Duodenal mucosa (tissue), 2 donors: ENCODE data around the gene DTD1.
A peak's percentile ranks its signal among the peaks of the same experiment; 100 is the strongest.
"Not testable (repeated sequence)": the region's sequence is repeated elsewhere in the genome, so short reads cannot be mapped to it uniquely, and the experiment has no call there.

Source experiments
- H3K27ac ChIP-seq: one replicate; pipeline ENCODE4 v1.7.0; 2013; ENCODE audit warnings: low read depth, low read length
- H3K27me3 ChIP-seq, 2 donors: one replicate each; pipeline ENCODE4 v1.7.0; 2013; ENCODE audit warnings: low read length in 2 of 2, control low read depth in 1 of 2; ENCODE audit not compliant: insufficient read depth in 2 of 2, control insufficient read depth in 1 of 2
- H3K36me3 ChIP-seq, 2 donors: one replicate each; pipeline ENCODE4 v1.7.0; 2013; ENCODE audit warnings: low read length in 2 of 2, control low read depth in 1 of 2; ENCODE audit not compliant: insufficient read depth in 2 of 2, control insufficient read depth in 1 of 2
- H3K4me1 ChIP-seq, 2 donors: one replicate each; pipeline ENCODE4 v1.7.0; 2013; ENCODE audit warnings: low read length in 2 of 2, control low read depth in 1 of 2; ENCODE audit not compliant: insufficient read depth in 2 of 2, control insufficient read depth in 1 of 2
- H3K4me3 ChIP-seq, 2 donors: one replicate each; pipeline ENCODE4 v1.7.0; 2013; ENCODE audit warnings: low read length in 2 of 2, low read depth in 1 of 2
- H3K9ac ChIP-seq, 2 donors: one replicate each; pipeline ENCODE4 v1.7.0; 2013; ENCODE audit warnings: low read length in 2 of 2, low read depth in 1 of 2
- H3K9me3 ChIP-seq, 2 donors: one replicate each; pipeline ENCODE4 v1.7.0; 2013; ENCODE audit warnings: low read length in 2 of 2, control low read depth in 1 of 2; ENCODE audit not compliant: control insufficient read depth in 1 of 2

Gene DTD1

DNA sequence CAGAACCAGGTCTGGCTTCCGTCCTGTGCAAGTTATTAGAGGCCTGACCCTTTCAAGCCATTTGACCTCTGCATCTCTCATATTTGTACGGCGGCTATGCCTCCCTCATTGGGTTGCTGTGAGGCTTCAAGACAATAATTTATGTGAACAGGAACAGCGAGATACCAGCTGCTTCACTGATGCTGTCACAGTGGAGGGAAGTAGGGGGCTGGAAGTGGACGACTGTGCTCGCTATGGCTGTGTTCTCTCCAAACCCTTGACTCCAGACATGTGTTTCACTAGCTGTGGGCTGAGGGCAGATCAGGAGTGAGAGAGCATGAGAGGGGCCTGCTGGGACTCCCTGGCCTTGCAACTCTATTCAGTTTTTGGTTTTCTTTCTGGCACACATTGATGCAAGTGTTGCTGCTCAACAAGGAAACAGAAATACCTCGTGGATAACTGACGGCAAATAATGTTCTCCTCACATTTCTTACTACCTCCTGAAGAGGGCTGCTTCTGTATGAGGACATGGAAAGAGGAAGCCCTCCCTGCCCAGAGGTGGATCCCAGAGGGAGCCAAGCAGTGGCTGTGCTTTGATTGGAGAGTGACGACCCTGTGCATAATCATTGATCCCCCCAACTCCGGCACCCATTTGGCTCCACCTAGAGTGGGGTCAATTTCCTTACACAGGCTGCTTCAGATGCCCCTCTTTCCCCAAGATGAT is 191.0 kb downstream of the DTD1 start:
- Histone ChIP-seq H3K9ac (no peak overlapping the region), H3K27me3 (no peaks in the 10 kb centered on the region)

DNA sequence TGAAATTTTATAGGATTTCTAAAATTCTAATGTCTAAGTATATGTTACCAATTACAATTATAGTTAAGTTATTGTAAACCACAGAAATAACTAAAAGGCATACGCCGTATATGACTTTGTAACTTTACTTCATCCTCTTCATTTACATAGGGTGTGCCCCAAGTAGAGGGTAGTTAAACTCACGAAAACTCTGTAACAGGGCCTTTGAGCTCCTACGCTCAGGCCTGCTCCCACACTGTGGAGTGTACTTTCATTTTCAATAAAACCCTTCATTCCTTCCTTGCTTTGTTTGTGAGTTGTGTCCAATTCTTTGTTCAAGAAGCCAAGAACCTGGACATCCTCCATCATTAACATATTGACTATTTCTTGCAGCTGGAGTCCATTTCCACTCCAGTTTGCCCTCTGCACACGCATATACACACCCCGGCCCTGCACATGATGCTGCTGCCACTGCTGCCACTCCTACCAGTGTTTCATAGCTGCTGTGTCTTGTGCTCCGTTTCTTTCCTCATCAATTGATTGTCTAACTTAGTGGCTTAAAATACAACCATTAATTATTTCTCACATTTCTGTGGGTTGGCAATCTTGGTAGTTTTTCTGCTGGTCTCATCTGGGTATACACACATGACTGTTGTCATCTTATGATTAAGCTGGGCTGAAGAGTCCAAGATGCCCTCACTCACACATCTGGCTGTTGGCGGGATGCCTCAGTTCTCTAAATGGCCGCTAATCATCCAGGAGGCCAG is 192.7 kb downstream of the DTD1 start:
- no peaks in the 10 kb centered on the region for H3K36me3 ChIP-seq
- H3K9me3 ChIP-seq: no peaks in the 10 kb centered on the region
- H3K9ac ChIP-seq: no peak overlapping the region
- H3K27ac ChIP-seq: no peak overlapping the region
- H3K27me3 ChIP-seq: no peaks in the 10 kb centered on the region
- no peaks in the 10 kb centered on the region for H3K4me1 ChIP-seq
- H3K4me3 ChIP-seq: no peak overlapping the region

More for the DNA sequence above, 191.0 kb downstream of the DTD1 start:
- Histone ChIP-seq H3K36me3 (no peaks in the 10 kb centered on the region), H3K9me3 (no peaks in the 10 kb centered on the region), H3K4me1 (no peaks in the 10 kb centered on the region), H3K27ac (no peak overlapping the region), H3K4me3 (no peak overlapping the region)

DNA sequence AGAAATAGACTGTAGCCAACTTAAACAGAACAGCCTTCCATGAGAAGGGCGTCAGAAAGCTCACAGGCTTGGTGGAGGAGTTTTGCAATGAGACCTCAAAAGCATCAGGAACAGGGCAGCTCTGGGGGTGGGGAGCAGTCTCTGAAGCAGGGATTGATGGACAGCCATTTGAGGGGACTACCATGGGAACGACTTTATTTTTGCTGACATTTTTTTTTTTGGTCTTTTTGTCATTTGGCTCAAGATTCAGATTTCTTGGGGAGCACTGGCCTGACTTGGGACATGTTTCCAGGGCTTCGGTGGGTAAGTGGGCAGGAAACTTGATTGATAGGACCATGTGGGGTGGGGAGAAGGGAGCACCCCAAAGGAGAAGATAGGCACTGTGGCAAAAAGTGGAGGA is 193.7 kb downstream of the DTD1 start:
- no peaks in the 10 kb centered on the region for H3K27me3 ChIP-seq
- no peaks in the 10 kb centered on the region for H3K9me3 ChIP-seq
- H3K27ac ChIP-seq: no peak overlapping the region
- no peaks in the 10 kb centered on the region for H3K4me1 ChIP-seq
- H3K36me3 ChIP-seq: no peaks in the 10 kb centered on the region
- H3K9ac ChIP-seq: no peak overlapping the region
- H3K4me3 ChIP-seq: no peak overlapping the region

DNA sequence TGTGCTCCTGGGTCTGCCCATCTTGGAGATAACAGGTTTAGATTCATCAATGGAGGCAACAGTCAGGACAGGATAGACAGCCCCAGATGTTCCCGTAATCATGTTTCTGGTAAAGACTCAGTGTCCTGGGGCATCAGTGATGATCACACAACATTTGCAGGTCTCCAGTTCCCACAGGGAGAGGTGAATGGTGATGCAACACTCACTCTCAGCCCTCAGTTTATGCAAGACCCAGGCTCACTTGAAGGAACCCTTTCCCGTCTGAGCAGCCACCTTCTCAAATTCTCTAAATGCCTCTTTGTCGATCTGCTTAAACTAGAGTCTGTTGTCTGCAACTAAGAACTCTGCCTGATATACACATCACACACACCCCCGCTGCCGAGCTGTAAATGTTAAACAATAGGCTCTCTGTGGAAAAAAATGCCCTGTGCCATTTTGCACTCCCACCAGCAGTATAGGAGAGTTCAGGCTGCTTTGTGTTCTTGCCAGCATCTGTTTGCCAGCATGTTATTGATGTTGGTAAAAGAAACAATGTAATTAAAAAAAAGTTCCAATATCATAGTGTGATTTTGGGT is 195.6 kb downstream of the DTD1 start:
- H3K4me3 ChIP-seq: no peak overlapping the region
- H3K36me3 ChIP-seq: no peaks in the 10 kb centered on the region
- H3K9ac ChIP-seq: no peak overlapping the region
- H3K27ac ChIP-seq: no peak overlapping the region
- no peaks in the 10 kb centered on the region for H3K27me3 ChIP-seq
- H3K9me3 ChIP-seq: no peaks in the 10 kb centered on the region
- H3K4me1 ChIP-seq: no peaks in the 10 kb centered on the region

DNA sequence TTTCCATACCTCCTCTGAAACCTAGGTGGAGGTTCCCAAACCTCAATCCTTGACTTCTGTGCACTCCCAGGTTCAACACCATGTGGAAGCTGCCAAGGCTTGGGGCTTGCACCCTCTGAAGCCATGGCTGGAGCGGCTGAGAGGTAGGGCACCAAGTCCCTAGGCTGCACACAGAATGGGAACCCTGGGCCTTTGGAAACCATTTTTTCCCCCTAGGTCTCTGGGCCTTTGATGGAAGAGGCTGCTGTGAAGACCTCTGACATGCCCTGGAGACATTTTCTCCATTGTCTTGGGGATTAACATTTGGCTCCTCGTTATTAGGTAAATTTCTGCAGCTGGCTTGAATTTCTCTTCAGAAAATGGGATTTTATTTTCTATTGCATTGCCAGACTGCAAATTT is 199.2 kb downstream of the DTD1 start:
- not testable (repeated sequence) for H3K27ac ChIP-seq, H3K9ac ChIP-seq, H3K9me3 ChIP-seq

DNA sequence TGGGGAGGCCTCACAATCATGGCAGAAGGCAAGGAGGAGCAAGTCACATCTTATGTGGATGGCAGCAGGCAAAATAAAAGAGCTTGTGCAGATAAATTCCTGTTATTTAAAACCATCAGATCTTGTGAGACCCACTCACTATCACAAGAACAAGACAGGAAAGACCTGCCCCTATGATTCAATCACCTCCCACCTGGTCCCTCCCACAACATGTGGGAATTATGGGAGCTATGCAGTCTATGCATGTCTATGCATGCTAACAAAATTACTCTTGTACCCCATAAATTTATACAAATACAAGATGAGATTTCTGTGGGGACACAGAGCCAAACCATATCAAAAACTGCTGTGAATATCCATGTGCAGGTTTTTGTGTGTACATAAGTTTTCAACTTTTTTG is 200.2 kb downstream of the DTD1 start:
- Histone ChIP-seq H3K9me3 (no peaks in the 10 kb centered on the region), H3K4me1 (no peaks in the 10 kb centered on the region), H3K27ac (no peak overlapping the region), H3K36me3 (no peaks in the 10 kb centered on the region), H3K9ac (no peak overlapping the region), H3K4me3 (no peak overlapping the region), H3K27me3 (no peaks in the 10 kb centered on the region)

More for the DNA sequence above, 199.2 kb downstream of the DTD1 start:
- H3K4me1 ChIP-seq, H3K4me3 ChIP-seq, H3K27me3 ChIP-seq, H3K36me3 ChIP-seq: not testable (repeated sequence)

DNA sequence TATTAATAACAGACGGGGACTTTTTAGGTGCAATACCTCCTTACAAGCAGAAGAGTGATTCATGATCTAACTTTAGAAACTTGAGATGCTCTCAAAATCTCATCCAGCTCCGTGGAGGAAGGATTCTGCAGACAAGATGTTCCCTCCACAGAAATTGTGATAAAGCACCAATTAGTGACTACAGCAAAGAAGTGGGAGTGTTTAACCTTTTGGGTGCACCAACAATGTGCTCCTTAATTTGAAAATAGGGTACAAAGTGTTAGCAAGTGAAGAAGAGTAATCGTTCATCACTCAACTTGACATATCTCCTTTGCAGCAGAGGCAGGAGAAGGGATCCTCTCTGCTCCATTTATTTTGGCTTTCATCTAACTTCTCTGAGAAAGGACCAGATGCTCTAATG is 202.9 kb downstream of the DTD1 start:
- Histone ChIP-seq H3K4me3 (no peak overlapping the region), H3K27me3 (no peaks in the 10 kb centered on the region), H3K27ac (no peak overlapping the region), H3K4me1 (peaks cover 0 to 7% of the 10 kb centered on the region in 2 donors), H3K9me3 (no peaks in the 10 kb centered on the region), H3K36me3 (no peaks in the 10 kb centered on the region), H3K9ac (no peak overlapping the region)

DNA sequence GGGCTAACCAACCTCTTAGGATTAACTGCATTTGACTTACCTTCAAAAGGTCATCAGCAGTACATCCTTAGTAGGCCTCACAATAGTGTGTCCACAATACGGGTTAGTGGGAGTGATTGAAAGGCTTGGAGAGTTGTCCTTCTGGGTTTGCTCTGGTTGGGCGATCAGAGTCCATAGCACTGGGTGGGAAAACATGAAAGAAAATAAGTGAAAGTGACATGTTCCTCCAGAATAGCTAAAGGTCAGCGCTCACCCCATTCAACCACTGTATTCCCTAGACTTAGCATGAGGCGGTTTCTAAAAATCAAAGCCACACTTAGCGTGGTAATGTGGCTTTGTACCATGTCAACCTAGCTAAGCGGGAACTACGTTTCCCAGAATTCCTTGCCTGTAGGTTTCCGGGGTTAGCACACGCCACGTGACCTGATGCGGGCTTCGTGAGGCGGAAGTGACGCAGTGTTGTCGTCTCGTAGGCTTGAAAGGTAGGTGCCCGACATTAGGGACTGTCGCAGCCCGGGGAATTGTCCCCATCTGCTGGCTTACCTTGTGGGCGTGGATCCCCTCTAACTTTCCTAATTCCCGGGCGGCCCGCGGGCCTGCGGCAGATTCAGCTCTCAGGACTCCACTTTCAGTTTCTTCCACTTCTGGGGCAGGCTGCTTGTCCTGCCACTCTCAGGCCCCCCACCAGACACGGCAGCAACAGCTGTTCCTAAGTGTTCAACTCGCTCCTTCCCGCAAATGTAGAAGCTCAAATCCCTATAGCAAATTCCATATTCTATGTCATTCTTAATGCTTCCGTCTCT is 206.0 kb downstream of the DTD1 start:
- no peaks in the 10 kb centered on the region for H3K27me3 ChIP-seq
- H3K27ac ChIP-seq: peak overlapping the region; percentile 59
- peaks cover 0 to 7% of the 10 kb centered on the region in 2 donors for H3K4me1 ChIP-seq
- peak overlapping the region; percentile 68 to 72 for H3K9ac ChIP-seq
- H3K36me3 ChIP-seq: no peaks in the 10 kb centered on the region
- peaks cover 0 to 4% of the 10 kb centered on the region in 2 donors for H3K9me3 ChIP-seq
- peak overlapping the region; percentile 77 to 85 for H3K4me3 ChIP-seq

DNA sequence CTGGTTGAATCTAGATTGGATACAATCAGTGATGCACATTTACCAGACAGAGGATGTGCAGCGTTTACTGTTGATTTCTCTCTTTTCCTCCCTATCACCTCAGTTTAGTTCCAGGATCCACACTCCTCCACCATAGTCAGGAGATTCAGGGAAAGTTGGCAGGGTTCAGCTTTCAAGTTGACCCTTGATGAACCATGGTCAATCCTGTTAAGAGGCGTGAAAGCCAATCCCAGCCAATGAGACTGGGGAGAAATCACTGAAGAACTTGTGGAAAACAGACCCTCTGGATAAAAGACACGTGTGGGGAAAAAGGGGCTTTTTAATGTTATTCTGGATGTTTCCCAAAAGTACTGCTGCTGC is 206.6 kb downstream of the DTD1 start:
- peak overlapping the region; percentile 68 to 72 for H3K9ac ChIP-seq
- no peaks in the 10 kb centered on the region for H3K36me3 ChIP-seq
- peak overlapping the region; percentile 77 to 85 for H3K4me3 ChIP-seq
- peaks cover 0 to 4% of the 10 kb centered on the region in 2 donors for H3K9me3 ChIP-seq
- peaks cover 0 to 7% of the 10 kb centered on the region in 2 donors for H3K4me1 ChIP-seq
- H3K27me3 ChIP-seq: no peaks in the 10 kb centered on the region
- peak overlapping the region; percentile 59 for H3K27ac ChIP-seq

DNA sequence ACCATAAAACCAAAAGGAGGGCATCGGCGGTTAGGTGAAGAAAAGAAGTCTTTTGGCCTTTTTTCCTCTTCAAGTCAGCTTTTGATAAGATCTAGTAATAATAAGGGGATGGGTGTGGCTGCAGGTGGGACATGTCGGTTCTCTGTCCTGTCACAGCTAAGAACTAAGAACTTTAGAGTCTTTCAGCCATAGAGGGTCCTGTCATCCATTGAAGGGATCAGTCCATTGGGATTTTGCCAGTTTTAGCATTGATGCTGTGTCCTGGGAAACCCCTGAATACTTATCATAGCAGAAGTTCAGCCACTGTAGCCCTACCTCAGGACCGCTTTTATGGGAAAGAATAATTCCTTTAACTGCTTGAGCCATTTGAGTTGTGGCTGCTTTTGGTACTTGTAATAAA is 207.5 kb downstream of the DTD1 start:
- peaks cover 0 to 4% of the 10 kb centered on the region in 2 donors for H3K9me3 ChIP-seq
- H3K4me1 ChIP-seq: peaks cover 0 to 7% of the 10 kb centered on the region in 2 donors
- H3K27ac ChIP-seq: no peak overlapping the region
- H3K36me3 ChIP-seq: no peaks in the 10 kb centered on the region
- no peaks in the 10 kb centered on the region for H3K27me3 ChIP-seq
- no peak overlapping the region for H3K9ac ChIP-seq
- no peak overlapping the region for H3K4me3 ChIP-seq
